Ovary (tissue), 3 donors: ENCODE data around the gene TM4SF18.

Experiments
- POLR2A ChIP-seq: fragments of 450-650 bp; IDR thresholded peaks from one replicate; pipeline ENCODE4 v1.6.1; 2017; ENCODE audit warnings: antibody characterized with exemption, mild to moderate bottlenecking, moderate library complexity
- TF ChIP-seq, protein P1 (sequence below), 3 donors: fragments of 450-650 bp in 2 of 3; fragments of 200-600 bp in 1 of 3; IDR thresholded peaks; one replicate each; pipeline versions ENCODE4 v1.5.1 to v1.8.0; 2016 to 2022; ENCODE audit warnings: antibody characterized with exemption in 3 of 3, mild to moderate bottlenecking in 1 of 3
- donor health status: DM: no; HTN: no; CAD: no.

DNA sequence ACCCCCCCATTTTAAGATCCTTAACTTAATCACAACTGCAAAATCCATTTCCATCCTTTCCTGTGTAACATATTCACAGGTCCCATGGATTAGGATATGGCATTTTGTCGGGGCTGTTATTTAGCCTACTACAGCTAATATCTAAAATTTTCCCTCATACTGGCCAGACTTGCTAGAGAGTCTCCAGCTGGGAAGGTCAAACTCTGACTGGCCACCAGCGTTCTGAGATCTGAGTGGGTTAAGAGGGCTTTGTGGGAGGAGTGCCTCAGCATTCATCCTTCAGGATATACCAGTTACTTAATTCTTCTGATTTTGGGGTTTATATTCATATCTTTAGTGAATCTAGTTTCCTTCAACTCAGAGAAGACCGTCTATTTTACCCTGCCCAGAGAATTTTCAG, 17.7 kb downstream of the TM4SF18 start:
- TF ChIP-seq, protein P1, sequence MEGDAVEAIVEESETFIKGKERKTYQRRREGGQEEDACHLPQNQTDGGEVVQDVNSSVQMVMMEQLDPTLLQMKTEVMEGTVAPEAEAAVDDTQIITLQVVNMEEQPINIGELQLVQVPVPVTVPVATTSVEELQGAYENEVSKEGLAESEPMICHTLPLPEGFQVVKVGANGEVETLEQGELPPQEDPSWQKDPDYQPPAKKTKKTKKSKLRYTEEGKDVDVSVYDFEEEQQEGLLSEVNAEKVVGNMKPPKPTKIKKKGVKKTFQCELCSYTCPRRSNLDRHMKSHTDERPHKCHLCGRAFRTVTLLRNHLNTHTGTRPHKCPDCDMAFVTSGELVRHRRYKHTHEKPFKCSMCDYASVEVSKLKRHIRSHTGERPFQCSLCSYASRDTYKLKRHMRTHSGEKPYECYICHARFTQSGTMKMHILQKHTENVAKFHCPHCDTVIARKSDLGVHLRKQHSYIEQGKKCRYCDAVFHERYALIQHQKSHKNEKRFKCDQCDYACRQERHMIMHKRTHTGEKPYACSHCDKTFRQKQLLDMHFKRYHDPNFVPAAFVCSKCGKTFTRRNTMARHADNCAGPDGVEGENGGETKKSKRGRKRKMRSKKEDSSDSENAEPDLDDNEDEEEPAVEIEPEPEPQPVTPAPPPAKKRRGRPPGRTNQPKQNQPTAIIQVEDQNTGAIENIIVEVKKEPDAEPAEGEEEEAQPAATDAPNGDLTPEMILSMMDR (IDR thresholded peaks at IDR 0.05): no peak
- TF ChIP-seq POLR2A: no peak
